GM23338 (cell line): ENCODE results near the gene TMEM125.

Source experiments
- CREB1 ChIP-seq: fragments of 250-450 bp; sonication (Bioruptor Pico); IDR thresholded peaks from 2 replicates; pipeline ENCODE4 v1.5.0; 2020; ENCODE audit warnings: low read depth, mild to moderate bottlenecking, moderate library complexity
- CTCF ChIP-seq, 2 experiments: fragments of 200-600 bp in 1 of 2; sonication (generic) in 1 of 2; conservative IDR thresholded peaks; 2 replicates each; pipeline versions ENCODE4 v1.5.1 to v1.6.1; 2016 to 2017; ENCODE audit warnings: antibody characterized with exemption in 2 of 2, low read depth in 2 of 2, mild to moderate bottlenecking in 2 of 2, moderate library complexity in 1 of 2
- EZH2 ChIP-seq: fragments of 200-600 bp; sonication (generic); IDR thresholded peaks from one replicate; pipeline ENCODE4 v1.8.0; 2017; ENCODE audit warnings: antibody characterized with exemption, mild to moderate bottlenecking, low read depth; ENCODE audit not compliant: unreplicated experiment
- JUNB ChIP-seq: IDR thresholded peaks from one replicate; pipeline ENCODE4 v1.6.1; 2016; ENCODE audit warnings: antibody characterized with exemption; ENCODE audit not compliant: unreplicated experiment
- POLR2AphosphoS5 ChIP-seq: IDR thresholded peaks from 2 replicates; pipeline ENCODE4 v1.6.1; 2016; ENCODE audit warnings: antibody characterized with exemption, low read depth
- TF ChIP-seq, protein P1 (sequence below): IDR thresholded peaks from one replicate; pipeline ENCODE4 v1.6.1; 2018; ENCODE audit warnings: antibody characterized with exemption; ENCODE audit not compliant: unreplicated experiment

GRCh38 chr1:43305461-43305860 lies 35.7 kb downstream of the TMEM125 start:
- TF ChIP-seq CTCF (conservative IDR thresholded peaks at IDR 0.05; ENCODE audit: low read depth in 2 of 2) (no peak), EZH2 (no peak), POLR2AphosphoS5 (no peak), CREB1 (CRISPR knock-in tag) (no peak), JUNB (no peak)
- TF ChIP-seq, protein P1, sequence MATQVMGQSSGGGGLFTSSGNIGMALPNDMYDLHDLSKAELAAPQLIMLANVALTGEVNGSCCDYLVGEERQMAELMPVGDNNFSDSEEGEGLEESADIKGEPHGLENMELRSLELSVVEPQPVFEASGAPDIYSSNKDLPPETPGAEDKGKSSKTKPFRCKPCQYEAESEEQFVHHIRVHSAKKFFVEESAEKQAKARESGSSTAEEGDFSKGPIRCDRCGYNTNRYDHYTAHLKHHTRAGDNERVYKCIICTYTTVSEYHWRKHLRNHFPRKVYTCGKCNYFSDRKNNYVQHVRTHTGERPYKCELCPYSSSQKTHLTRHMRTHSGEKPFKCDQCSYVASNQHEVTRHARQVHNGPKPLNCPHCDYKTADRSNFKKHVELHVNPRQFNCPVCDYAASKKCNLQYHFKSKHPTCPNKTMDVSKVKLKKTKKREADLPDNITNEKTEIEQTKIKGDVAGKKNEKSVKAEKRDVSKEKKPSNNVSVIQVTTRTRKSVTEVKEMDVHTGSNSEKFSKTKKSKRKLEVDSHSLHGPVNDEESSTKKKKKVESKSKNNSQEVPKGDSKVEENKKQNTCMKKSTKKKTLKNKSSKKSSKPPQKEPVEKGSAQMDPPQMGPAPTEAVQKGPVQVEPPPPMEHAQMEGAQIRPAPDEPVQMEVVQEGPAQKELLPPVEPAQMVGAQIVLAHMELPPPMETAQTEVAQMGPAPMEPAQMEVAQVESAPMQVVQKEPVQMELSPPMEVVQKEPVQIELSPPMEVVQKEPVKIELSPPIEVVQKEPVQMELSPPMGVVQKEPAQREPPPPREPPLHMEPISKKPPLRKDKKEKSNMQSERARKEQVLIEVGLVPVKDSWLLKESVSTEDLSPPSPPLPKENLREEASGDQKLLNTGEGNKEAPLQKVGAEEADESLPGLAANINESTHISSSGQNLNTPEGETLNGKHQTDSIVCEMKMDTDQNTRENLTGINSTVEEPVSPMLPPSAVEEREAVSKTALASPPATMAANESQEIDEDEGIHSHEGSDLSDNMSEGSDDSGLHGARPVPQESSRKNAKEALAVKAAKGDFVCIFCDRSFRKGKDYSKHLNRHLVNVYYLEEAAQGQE = no peak
